Kidney (tissue), 14 donors: ENCODE data around the gene TOR1AIP1. TPM values are rescaled to one million over a fixed set of nuclear protein-coding genes. Genes with fewer than 3 reads are reported as not detected.

ENCODE experiments used
- DNase-seq, 5 donors: peaks; one replicate each; pipeline ENCODE4 v3.0.0-alpha.2; 2013 to 2020
- FAIRE-seq: peaks from 2 replicates; lab custom pipeline; 2012; peaks lifted over from hg19 to GRCh38; lab: Jason Lieb, UNC
- H3K27ac ChIP-seq, 2 donors: one replicate each; pipeline ENCODE4 v1.7.0; 2013; ENCODE audit warnings: low read depth in 2 of 2, low read length in 2 of 2, inconsistent platforms in 1 of 2
- H3K27me3 ChIP-seq: one replicate; pipeline ENCODE4 v1.7.1; 2013; ENCODE audit warnings: low read length, inconsistent platforms; ENCODE audit not compliant: control insufficient read depth, insufficient read depth
- H3K36me3 ChIP-seq, 3 donors: one replicate each; pipeline versions ENCODE4 v1.7.0 to v1.7.1; 2013; ENCODE audit warnings: low read length in 3 of 3, control low read depth in 1 of 3, inconsistent platforms in 1 of 3; ENCODE audit not compliant: insufficient read depth in 3 of 3, control insufficient read depth in 2 of 3
- H3K4me1 ChIP-seq, 3 donors: one replicate each; pipeline versions ENCODE4 v1.7.0 to v1.7.1; 2013; ENCODE audit warnings: low read length in 3 of 3, inconsistent platforms in 1 of 3, low read depth in 1 of 3; ENCODE audit not compliant: control insufficient read depth in 2 of 3, insufficient read depth in 2 of 3
- H3K4me3 ChIP-seq, 3 donors: one replicate each; pipeline versions ENCODE4 v1.7.0 to v1.8.1; 2013; ENCODE audit warnings: low read length in 3 of 3, control low read depth in 1 of 3, inconsistent platforms in 1 of 3
- H3K9ac ChIP-seq, 3 donors: one replicate each; pipeline versions ENCODE4 v1.7.0 to v1.7.1; 2013; ENCODE audit warnings: low read length in 3 of 3, control low read depth in 1 of 3, inconsistent platforms in 1 of 3
- H3K9me3 ChIP-seq, 3 donors: one replicate each; pipeline versions ENCODE4 v1.7.0 to v1.7.1; 2013; ENCODE audit warnings: low read length in 3 of 3, control low read depth in 1 of 3, inconsistent platforms in 1 of 3; ENCODE audit not compliant: control insufficient read depth in 2 of 3, insufficient read depth in 1 of 3
- CTCF ChIP-seq: IDR thresholded peaks from 3 replicates; pipeline ENCODE4 v1.5.1; 2012; ENCODE audit warnings: mild to moderate bottlenecking, moderate library complexity, borderline replicate concordance; ENCODE audit not compliant: insufficient read depth; ENCODE audit errors: extremely low read depth
- intact Hi-C: fragments of 100-400 bp; cut with DNase I; formaldehyde crosslinking; loops from one replicate; pipeline ENCODE4 v1.11.1; 2022
- polyA plus RNA-seq: library from polyadenylated mRNA; stranded (reverse); fragments of 350-450 nt; fragmentation: Illumina TruSeq; extraction: RNeasy Lipid Tissue Mini Kit (QIAGEN cat#74804); gene quantifications from one replicate; pipeline ENCODE4 v1.2.3, GENCODE V29; 2014; ENCODE audit warnings: low read depth, low replicate concordance; ENCODE audit not compliant: insufficient read depth
- total RNA-seq: library from RNA; stranded (reverse); fragmentation: NEBNext Ultra II Directional; extraction: Animal tissue kit (Norgen Biotek cat#: 25700); gene quantifications from one replicate; pipeline ENCODE4 v1.2.1, GENCODE V29; 2021
- donor health status: control.
- donor health status: control.
- donor health status: control.
- donor health status: control.
- donor health status: control.
- donor health status: DM: yes; HTN: yes; CAD: no.
- donor health status: Normal renal cell carcinoma (clear cell type).

TOR1AIP1 gene
- total and polyA plus RNA-seq, 2 donors from 2014 or later = 20.8 to 44.2 TPM

GRCh38 chr1:179888071-179888470, 6.0 kb downstream of the TOR1AIP1 start:
- DNase-seq = no peak
- Histone ChIP-seq H3K27ac (no peak overlapping the region), H3K4me1 (peaks cover 0 to 9% (median 0%) of the 10 kb centered on the region in 3 donors), H3K9ac (no peak overlapping the region), H3K9me3 (no peaks in the 10 kb centered on the region), H3K27me3 (no peaks in the 10 kb centered on the region), H3K4me3 (no peak overlapping the region), H3K36me3 (peaks cover 2 to 31% (median 14%) of the 10 kb centered on the region in 3 donors)
- intact Hi-C loops = no loop called here
- FAIRE-seq = no peak
- TF ChIP-seq CTCF = no peak

GRCh38 chr1:179889589-179889988, 7.5 kb downstream of the TOR1AIP1 start:
- TF ChIP-seq CTCF = no peak
- DNase-seq = no peak
- H3K27ac ChIP-seq = no peak overlapping the region
- FAIRE-seq = no peak
- peaks cover 0 to 2% (median 0%) of the 10 kb centered on the region in 3 donors for H3K4me1 ChIP-seq
- H3K4me3 ChIP-seq = no peak overlapping the region
- H3K27me3 ChIP-seq = no peaks in the 10 kb centered on the region
- H3K9me3 ChIP-seq = no peaks in the 10 kb centered on the region
- H3K36me3 ChIP-seq = peaks cover 2 to 37% (median 14%) of the 10 kb centered on the region in 3 donors
- intact Hi-C loops = no loop called here
- no peak overlapping the region for H3K9ac ChIP-seq

- H3K36me3 ChIP-seq = peaks cover 0 to 25% (median 4%) of the 10 kb centered on the region in 3 donors
- TF ChIP-seq CTCF = no peak
These were observed 28.8 kb downstream of the TOR1AIP1 start for GRCh38 chr1:179910934-179911333.

GRCh38 chr1:179911812-179912211, 29.7 kb downstream of the TOR1AIP1 start:
- H3K36me3 ChIP-seq = peaks cover 0 to 25% (median 4%) of the 10 kb centered on the region in 3 donors
- no peaks in the 10 kb centered on the region for H3K9me3 ChIP-seq
- FAIRE-seq (peak; percentile 15), DNase-seq (no peak)
- H3K27me3 ChIP-seq = no peaks in the 10 kb centered on the region
- intact Hi-C loops = no loop called here
- no peak overlapping the region for H3K4me3 ChIP-seq
- H3K9ac ChIP-seq = no peak overlapping the region
- TF ChIP-seq CTCF = no peak
- no peak overlapping the region for H3K27ac ChIP-seq
- no peaks in the 10 kb centered on the region for H3K4me1 ChIP-seq

More at GRCh38 chr1:179910934-179911333, 28.8 kb downstream of the TOR1AIP1 start:
- Histone ChIP-seq H3K27me3 (no peaks in the 10 kb centered on the region), H3K27ac (no peak overlapping the region), H3K9me3 (no peaks in the 10 kb centered on the region), H3K4me3 (no peak overlapping the region), H3K4me1 (no peaks in the 10 kb centered on the region), H3K9ac (no peak overlapping the region)
- FAIRE-seq (no peak), DNase-seq (no peak)
- intact Hi-C loops = no loop called here
